Activated gamma-delta T cell (primary cell): ENCODE data around the gene QSOX1.

Experiments used
- DNase-seq: peaks from one replicate; lab custom pipeline; 2025; lab: John Stamatoyannopoulos, UW

Gene QSOX1

DNA sequence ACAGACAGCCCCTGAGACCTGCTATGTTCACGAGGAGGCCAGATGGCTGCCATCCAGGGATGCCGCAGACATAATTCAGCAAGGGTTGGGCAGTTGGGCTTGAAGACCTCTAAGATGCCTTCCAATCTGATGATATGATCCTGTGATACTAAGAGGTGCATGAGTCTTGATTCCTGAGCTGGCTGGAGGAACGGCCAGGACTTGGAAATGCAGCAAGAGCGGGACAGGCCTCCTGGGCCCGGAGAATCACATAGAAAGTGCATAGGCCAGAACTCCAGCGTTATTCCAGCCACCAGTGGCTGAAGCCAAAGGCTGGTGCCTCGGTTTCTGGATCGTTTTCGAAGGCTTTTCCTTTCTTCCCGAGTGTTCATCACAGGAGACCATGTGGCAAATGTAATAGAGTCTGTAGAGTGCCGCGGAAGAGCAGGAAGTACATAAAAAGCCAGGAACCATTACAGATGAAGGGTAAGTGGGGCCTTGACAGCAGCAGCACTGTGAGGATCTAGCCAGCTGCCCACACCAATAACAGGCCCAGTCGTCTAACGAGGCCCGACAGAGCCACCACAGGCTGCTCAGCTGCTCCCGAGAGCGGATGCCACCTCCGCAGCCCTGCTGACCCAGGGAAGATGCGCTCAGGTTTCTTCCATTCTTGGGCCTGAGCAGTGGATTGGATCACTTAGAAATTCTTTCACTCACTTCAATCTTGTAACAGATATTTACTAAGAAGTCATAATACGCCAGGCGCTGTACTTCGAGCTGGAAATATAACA, 61.4 kb downstream of the QSOX1 start:
- DNase-seq = no peak

GRCh38 chr1:180217006-180217405, 62.3 kb downstream of the QSOX1 start:
- no peak for DNase-seq

GRCh38 chr1:180218806-180219765, 64.4 kb downstream of the QSOX1 start:
- no peak for DNase-seq

DNA sequence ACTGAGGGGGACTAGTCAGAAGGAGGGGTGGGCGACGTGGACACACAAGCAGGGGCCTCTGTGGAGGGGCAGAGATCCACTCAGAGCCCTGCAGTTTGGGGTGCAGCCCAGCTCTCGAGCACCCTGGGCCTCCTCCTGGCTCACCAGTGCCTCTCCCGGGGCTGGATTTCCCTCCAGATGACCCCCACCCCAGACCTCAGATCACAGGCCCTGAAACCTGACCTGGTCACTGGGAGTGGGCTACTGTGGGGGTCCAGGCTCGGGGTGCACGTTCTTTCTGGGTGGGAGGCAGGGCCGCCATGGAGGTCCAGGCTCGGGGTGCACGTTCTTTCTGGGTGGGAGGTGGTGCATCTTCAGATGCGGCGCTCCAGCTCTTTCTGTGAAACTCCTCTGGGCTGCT, 65.1 kb downstream of the QSOX1 start:
- DNase-seq = no peak

GRCh38 chr1:180221462-180221861, 66.8 kb downstream of the QSOX1 start:
- DNase-seq = no peak

- DNase-seq = no peak
Measured at GRCh38 chr1:180224902-180225301, 70.2 kb downstream of the QSOX1 start.

- DNase-seq = no peak
Measured at GRCh38 chr1:180225403-180225802, 70.7 kb downstream of the QSOX1 start.

DNA sequence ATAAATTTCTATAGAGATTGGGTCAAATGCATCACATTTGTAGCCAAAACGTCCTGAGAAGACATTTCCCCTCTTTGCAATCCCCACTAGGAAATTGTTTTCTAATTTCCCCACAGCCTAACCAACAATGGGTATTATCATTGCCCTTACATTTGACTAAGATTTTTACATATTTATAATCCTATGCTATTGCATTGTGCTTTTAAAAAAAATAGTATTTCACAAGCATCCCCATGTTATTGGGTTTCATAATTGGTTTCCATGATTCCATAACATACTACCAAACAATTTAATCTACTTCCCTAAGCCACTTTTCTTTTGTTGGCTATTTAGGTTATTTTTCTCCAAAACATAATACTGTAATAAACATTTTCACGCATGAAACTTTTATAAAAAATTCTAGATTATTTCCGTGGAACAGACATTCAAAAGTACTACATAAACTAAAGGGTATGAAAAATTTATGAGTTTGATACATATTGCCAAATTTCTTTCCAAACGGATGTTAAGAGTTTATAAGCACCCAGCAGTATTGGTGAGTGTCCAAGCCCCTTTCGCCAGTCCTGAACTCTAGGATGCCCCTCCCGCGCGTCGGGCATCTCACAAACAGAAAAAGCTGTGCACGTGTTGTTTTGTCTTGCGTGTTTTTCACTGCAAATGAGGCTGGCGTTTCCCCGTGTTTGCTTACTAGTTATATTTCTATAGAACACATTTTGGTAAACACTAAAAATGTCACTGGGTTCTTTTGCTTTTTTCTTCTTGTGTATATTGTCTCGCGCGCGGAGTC, 73.4 kb downstream of the QSOX1 start:
- DNase-seq = no peak

DNA sequence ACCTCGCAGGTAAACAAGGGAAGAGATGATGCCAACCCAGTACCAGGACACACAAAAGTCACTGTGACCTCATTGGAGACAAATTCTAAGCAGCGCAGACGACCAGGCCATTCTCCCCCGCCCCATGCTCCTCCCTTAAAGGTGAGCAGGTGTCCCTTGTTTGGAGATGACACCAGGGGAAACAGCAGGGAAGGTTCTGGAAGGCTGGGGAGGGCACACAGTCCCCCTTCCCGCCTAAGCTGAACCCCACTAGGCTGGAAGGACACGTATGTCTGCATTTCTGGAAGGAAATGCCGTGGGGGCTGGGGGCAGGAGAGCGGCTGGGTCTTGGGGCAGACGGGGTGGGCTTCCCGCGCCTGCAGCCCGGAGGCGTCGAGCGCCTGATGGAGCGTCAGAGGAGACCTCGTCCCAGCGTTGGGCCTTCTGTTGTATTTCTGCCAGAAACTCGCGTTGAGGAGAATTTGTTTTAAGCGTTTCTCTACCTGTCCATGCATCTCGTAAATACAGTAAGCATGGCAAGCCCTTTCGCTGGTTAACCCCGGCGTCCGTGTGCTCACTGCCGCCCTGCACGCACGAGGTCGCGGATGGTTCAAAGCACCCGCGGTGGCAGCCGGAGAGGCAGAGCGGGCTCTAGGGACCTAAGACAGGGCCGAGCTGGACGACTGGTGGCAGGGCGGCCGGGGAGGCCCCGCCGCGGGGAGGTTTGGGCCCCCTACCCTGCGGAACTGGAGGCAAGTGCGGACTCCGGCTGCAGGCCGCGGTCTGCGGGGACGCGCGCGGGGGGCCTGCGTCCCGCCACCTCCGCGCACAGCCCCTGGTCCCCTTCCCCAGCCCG, 74.2 kb downstream of the QSOX1 start:
- no peak for DNase-seq

DNA sequence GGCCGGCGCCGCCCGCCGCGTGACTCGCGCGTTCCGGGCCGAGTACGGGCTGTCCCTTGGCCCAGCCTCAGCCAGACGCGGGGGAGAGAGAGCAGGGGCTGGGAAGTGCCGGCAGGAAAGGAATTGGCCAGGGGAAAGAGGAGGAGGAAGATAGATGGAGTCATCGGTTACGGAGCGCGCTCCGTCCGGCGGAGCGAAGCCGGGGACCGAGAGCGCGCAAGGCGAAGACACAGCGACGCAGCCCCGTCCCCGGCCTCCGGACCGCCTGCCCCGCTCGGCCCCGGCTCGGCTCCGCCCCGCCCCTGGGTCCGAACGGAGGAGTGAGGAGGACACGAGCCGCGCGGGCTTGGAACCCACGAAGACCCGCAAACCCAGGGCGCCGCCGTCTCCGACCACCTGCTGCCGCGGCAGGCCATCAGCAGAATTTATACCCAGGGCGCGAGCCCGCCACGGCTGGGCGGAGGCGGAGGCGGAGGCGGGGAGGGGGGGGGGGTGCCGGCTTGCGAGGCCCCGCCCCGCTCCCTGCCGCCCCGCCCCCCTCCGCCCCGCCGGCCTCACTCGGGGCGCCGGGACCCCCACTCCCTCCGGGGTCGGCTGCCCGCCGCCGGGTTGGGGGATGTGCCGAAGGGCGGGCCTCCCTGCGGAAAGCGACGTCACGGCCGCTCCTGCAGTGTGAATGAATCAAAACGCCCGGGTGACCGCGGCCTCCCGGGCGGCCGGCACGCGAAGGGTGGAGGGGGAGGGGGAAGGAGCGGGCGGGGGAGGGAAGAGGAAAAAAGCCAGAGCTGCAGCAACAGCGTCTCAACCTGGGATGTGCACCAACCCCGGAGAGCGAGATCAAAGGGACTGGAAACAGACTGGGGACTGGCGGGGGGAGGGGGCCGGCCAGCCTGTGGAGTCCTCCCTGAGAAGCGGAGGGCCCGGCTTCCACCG, 75.1 kb downstream of the QSOX1 start, which contains the start of gene LHX4:
Gene LHX4, plus strand, starts transcription at position 782 of the 933 bp plus-strand sequence. CDS start 266 bp downstream, outside the sequence.
- no peak for DNase-seq

DNA sequence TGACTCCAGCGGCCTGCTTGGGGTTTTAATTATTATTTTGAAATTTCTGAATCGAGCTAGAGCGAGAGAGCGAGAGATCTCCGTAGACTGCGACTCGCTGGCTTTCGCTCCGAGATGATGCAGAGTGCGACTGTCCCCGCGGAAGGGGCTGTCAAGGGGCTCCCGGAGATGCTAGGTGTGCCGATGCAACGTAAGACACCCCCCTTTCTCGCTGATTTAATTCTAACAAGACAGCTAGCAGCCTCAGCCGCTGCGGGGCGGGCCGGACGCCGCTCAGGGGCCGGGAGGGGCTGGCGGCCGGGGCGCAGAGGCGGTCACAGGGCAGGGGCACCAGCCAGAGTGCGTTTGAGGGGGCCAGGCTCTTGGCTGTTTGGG, 75.7 kb downstream of the QSOX1 start:
- no peak for DNase-seq

- no peak for DNase-seq
Measured at GRCh38 chr1:180230791-180231505, 76.3 kb downstream of the QSOX1 start.

GRCh38 chr1:180231506-180231921, 76.8 kb downstream of the QSOX1 start:
- no peak for DNase-seq

GRCh38 chr1:180231936-180232335, 77.3 kb downstream of the QSOX1 start:
- no peak for DNase-seq

GRCh38 chr1:180232521-180233043, 77.9 kb downstream of the QSOX1 start:
- DNase-seq = no peak

DNA sequence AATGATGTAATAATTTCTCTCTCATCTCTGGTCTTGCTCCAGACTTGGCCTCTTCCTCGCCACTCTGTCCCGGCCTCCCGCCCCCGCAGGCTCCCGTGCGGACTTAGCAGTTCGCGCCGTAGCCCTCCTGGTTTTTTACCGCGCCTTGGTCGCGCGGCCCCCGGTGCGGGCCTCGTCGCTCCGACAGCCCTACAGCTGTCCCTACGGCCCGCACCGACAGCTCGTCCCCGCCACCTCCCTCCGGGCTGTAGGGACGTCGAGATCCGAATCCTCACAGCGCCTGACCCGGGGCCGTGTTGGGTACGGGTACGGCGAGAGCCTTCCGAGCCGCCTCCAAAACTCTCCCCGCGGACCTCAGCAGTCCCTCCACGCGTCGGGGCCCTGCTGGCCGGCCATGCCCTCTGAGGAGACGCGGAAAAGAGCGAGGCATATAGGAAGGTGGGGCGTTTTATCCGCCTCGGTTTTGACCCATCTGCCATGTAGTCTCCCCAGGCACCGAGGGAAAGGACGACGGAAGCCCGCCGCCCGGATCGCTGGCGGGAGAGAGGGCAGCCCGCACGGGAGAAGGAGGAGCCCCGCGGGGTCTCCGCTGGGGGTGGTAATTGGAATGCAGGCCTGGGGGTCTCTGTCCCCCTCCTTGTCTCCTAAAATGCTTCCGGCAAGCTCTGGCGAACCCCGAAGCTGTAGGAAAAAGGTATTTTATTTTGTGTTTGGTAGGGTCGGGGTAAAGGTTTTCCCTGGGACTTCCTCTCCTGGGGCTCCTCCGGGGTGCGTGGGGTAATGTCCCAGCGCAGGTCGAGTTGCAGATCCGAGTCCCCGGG, 78.7 kb downstream of the QSOX1 start:
- DNase-seq = no peak

DNA sequence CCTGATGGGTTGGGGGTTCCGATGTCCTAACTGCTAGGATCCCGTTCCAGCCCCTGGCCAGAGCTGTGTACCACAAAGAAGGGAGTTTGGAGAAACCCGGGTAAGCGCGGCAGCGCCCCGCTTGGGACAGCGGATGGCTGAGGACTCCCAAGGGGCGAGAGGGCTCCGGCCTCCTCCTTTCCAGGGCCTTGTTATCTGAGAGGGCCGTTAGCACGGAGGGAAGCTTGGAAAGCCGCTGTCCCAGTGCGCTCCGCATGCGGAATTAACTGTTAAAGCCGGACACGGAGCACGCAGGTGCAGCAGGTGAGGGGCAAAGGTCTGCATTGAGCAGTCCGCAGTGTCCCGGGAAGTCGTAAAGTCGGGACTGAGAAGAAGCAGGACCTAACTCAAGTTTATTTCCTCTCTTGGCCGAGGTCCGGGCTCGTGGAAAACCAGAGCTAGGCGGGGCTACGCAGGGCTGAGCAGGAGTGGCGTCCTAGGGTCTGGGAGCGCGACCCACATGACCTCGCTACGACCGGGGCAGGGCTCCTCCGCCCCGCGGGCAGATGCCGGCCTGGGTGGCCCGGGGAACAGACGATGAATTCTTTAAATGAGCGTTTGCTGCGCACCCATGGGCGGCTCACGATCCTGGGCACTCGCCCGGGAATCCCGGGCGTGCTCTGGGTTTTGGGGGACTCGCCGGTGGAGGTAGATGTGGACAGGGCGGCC, 79.9 kb downstream of the QSOX1 start:
- no peak for DNase-seq

GRCh38 chr1:180235077-180235501, 80.4 kb downstream of the QSOX1 start:
- no peak for DNase-seq
